Fibroblast of skin of back (primary cell): ENCODE measurements around the gene ATP6V1C2.
"Not testable (repeated sequence)": the region's sequence is repeated elsewhere in the genome, so short reads cannot be mapped to it uniquely, and the experiment has no call there.

Experiments
- DNase-seq: peaks from one replicate; pipeline ENCODE4 v3.0.0-alpha.2; 2013

The ATP6V1C2 gene

DNA sequence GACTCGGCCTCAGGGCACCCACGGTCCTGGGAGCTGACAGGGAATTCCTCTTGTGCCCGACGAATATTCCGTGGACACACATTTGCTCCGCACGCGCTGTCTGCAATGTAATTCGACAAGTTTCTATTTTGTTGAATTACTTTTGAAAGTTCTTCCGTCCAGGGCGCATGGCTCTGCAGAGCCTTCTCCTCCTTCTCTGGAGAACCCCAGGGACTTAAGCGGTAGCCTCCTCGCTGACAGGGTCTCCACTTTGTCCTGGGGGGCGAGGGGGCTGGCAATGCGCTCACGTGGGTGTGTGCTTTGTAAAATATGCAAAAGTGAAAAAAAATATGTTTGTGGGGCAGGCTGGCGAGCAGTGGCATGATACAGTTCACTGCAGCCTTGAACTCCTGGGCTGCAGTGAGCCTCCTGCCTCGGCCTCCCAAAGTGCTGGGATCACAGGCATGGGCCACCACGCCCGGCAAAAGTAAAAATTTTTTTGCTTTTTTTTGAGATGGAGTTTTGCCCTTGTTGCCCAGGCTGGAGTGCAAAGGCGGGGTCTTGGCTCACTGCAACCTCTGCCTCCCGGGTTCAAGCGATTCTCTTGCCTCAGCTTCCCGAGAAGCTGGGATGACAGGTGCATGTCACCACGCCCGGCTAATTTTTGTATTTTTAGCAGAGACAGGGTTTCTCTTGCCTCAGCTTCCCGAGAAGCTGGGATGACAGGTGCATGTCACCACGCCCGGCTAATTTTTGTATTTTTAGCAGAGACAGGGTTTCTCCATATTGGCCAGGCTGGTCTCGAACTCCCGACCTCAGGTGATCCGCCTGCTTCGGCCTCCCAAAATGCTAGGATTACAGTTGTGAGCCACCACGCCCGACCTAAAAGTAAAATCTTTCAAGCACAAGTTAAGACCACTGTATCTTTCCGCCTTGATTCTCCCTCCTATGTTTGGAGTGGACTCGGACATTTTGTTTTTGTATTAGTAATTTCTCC lies 92.0 kb downstream of the ATP6V1C2 start:
- DNase-seq: not testable (repeated sequence)

GRCh38 chr2:10814142-10814541 lies 92.7 kb downstream of the ATP6V1C2 start:
- no peak for DNase-seq

DNA sequence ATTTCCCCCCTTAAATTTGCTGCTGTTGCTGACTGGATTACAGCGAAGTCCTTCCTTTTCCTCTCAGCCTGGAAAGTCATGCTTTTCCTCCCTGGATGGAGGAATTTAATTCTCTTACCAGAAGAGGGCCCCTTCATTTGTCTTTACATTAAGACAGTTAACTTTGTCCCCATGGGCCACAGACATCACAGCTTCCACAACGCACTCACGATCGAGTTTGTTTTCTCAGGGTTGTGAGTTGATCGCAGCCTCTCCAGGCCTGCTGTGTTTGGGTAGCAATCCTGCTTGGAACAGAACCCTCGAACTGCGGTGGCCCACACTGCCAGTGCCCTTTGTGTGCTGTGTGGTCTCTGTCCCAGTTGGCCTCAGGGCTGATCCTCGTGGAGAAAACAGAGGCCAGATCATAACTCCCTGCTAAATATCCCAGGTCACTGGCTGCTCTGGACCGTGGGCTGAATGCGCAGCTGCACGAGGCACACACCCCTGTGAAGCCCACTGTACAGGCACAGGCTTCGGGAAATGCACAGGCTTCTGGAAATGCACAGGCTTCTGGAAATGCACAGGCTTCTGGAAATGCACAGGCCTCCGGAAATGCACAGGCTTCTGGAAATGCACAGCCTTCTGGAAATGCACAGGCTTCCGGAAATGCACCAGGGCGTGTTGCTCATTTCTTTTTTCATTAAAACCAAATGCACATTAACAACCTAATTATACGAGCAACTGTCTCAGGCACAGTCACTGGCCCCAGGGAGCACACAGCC lies 93.3 kb downstream of the ATP6V1C2 start:
- DNase-seq: peak; percentile 22

DNA sequence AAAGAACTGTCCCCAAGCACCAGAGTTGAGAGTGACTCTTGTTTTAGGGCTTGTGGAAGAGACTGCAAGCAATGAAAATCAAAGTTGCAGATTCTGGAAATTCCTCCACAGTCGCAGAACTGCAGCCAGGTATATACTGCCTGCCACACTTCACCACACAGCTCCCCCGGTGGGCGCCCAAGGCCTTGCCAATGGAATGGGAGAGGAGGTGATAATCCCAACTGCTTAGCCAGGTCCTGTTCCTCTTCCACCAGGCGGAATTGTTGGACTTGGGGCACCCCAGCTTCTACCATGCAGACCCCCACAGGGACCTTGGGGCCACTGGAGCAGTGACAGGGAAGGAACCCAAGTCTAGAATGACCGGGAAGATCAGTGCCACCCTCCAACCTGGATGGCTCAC lies 96.0 kb downstream of the ATP6V1C2 start:
- DNase-seq: no peak

GRCh38 chr2:10818305-10818704 lies 96.9 kb downstream of the ATP6V1C2 start:
- DNase-seq: not testable (repeated sequence)

DNA sequence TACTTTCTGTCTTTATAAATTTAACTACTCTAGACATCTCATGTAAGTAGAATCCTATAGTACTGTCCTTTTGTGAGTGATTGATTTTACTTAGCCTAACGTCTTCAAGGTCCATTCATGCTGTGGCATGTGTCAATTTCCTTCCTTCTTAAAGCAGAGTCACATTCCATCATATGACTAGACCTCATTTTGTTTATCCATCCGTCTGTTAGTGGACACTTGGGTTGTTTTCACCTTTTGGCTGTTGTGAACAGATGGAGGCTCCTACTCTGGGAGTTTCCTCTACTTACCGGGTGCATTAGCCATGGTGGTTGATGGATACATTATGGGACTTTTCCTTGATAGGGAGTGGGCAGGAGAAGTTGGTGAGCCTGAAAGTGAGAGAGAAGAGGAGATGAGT lies 97.6 kb downstream of the ATP6V1C2 start:
- no peak for DNase-seq

DNA sequence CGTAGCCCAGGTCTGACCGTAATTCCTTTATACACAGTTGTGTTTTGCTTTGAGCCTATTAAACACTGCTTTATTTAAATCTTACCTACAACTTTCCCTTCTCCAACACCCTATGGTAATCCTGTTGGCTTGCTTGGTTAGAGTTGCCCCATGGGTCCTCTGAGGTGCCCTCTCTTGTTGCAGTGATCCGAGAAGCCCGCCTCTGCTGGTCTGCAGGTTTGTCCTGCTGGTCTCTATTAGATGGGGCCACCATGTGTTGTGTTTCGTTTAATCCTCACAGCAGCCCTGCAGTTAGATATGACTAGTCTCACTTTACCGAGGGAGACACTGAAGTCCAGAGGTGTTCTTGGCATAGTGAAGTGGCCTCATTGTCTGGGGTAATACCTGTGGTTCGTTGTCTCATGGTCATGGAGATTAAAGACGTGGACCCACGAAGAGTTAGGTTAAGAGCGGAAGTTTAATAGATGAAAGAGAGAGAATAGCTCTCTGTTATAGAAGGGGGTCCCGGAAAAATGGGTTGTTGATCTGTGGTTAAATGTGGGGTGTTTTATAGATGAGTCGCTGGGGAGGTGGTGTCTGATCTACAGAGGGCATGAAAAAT lies 98.4 kb downstream of the ATP6V1C2 start:
- DNase-seq: no peak

DNA sequence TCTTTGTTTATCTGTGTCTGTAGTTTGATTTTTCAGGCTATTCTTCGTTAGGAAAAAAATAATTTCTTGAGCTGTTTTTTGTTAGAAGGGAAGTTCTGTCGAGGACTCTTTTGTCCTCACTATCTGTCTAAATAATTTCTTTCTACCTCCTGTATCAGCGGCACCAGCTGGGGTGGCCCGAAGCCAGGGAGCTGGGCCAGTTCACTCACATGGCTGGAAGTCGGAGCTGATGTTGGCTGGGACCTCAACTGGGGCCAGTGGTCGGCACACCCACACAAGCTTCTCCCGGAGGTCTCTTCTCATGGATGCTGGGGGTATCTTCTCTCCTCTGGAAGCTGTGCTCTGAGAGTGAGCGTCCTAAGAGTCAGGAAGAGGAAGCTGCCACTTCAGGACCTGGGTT lies 99.1 kb downstream of the ATP6V1C2 start:
- DNase-seq: no peak

GRCh38 chr2:10820978-10821695 lies 99.7 kb downstream of the ATP6V1C2 start:
- no peak for DNase-seq

DNA sequence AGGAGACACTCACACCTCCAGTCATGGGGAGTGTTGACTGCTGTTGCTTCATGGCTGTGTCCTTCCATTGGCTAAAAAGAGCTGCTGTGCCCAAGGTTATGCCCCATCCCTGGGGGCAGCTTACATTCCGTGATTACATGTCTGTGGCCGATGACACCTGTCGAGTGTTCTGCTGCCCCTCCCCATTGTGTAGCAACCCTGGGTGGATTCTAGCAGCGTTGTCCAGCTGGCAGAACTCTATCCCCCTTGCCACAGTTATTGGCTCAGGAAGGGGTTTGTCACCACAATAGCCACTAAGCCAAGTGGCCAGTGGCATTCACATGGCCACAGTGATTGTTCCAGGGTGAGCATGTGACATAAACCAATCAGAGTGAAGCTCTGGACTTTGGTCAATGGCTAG lies 102.8 kb downstream of the ATP6V1C2 start:
- no peak for DNase-seq

DNA sequence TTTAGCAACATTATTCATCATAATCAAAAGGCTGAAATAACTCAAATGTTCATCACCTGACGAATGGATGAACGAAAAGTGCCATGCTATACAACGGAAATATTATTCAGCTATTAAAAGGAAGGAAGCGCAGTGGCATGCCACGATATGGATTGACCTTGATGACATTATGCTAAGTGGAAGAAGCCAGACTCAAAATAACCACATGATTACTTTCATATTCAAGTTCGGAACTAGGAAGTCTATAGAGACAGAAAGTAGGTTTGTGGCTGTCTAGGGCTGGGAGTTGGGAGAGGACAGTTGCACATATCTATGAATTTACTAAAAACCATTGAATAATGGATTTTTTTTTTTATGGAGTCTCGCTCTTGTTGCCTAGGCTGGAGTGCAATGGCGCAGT lies 104.6 kb downstream of the ATP6V1C2 start:
- DNase-seq: no peak

DNA sequence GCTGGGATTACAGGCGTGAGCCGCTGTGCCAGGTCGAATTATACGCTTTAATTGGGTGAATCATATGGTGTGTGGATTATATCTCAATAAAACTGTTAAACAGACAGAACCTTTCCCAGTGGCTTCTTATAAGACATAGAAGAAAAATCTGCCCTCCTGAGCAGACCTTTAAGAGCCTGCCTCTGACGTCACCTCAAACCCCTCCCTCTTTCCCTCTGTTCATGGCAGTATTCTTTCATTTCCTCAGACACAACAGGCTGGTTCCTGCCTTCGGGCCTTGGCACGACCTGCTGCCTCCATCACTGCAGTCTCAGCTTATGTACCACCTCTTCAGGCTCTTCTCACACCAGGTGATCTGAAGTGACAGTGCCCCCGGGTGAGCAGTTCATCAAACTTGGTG lies 105.2 kb downstream of the ATP6V1C2 start:
- DNase-seq: no peak

DNA sequence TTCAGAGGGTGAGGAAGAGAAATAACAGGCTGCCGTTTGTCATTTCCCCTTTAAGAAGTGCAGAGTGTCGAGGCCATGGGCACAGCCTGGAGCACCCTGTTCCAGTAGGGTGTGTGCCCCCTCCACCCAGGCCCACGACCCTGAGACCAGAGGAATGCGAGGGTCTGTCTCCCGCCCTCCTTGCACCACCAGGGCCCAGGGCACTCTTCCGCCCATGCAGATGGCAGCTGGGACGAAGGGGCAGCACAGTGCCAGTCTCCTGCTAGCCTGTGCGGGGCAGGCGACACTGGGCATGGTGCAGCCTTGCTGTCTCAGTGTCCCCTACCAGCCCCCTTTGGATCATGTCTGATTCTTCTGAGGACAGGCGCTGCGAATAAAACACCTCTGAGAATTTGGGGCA lies 106.9 kb downstream of the ATP6V1C2 start:
- no peak for DNase-seq

- no peak for DNase-seq
Observed at GRCh38 chr2:10829299-10829698, 107.9 kb downstream of the ATP6V1C2 start.

DNA sequence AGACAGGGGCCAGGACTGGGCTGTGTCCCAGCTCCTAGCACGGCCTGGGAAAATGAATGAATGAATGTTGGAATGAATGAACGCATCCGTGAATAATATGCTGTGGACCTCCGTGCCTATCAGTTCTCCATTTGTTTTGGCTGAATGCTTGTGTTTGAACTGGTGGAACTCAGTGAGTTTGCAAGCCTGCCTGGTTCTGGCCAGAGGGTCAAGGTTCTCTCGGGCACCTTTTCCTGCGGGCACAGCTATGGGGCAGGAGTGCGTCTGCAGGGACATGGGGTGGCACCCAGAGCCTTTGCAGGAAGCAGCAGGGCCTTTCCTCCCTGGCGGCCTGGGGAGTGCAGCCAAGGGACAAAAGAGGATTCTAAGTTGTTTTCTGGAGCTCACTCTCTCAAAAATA lies 108.8 kb downstream of the ATP6V1C2 start:
- no peak for DNase-seq

DNA sequence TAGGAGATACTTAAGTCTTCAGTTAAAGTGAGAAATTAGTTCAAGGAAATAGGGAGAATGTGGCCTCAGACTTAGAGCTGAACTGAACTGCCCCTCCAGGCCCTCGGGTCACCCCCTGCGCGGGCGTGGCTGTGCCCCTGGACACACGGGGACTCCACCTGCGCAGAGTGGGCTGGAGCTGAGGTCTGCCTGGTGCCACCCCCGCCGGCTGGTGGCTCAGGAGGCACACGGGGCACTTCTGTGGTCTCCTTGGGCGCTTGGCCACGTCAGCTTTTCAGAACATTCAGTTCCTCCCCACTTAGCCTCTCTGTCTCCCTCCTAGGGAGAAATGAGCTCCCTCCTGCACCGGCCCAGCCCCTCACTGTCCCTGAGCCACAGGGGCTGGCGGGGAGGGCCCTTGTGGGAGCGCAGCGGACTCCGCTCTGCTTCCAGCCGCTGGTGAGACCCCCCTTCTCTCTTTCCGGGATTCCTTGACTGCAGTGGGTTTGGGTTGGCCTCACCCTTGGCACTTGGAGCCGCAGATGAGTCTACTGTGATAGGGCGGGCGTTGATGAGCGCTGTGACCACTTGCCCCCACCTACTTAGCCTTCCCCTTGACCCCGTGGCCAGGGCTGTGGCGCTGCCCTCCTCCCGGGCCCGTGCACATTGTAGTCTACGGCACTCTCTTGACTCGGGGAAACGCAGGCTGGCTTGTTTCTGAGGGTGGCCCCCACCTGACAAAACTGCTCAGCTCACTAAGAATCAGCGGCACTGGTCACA lies 109.4 kb downstream of the ATP6V1C2 start:
- DNase-seq: no peak

DNA sequence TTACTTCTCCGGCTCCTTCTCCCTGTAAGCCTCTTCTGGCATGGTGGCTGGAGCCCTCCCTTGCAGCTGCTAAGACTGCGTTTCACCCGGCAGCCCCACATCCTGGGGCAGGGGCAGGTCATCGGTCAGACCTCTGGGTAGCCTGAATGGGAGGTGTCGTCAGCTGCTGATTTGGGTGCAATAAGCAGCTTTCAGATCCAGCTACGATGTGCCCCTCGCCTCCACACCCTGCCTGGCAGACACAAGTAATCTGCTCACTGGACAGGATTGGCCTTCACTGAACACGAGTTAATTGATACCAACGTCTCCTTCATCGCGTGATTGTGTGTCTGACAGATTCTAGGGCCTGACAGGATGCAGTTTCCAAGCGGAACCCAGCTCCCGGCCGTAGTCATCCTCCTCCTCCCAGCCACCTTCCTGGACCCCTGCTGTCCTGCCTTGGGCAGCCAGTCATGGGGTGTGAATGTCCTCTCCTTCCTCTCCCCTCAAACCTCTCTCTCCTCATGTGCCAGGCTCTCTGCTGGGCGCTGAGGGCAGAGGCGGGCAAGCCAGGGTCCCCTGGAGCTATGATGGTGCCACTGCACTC lies 110.1 kb downstream of the ATP6V1C2 start:
- DNase-seq: no peak

- DNase-seq: peak; percentile 65
Observed at GRCh38 chr2:10832203-10832936, 110.9 kb downstream of the ATP6V1C2 start.

DNA sequence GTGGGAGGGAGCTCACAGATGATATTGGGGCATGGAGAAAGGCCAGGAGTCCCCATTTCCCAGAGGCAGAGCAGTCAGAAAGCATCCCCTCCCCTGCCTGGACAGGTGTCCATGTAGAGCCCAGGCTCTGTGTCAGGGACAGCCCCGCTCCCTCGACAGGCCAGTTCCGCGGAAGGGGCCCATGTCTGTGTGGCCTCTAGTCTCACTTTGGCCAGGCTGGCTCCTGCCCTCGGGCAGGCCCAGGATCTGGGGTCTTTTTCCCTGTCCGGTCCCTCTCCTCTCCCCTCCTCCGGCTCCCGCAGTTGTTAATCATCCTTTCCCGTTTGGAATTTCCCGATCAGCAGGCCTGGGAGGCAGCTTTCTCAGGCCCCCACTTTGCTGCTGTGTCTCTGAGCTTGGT lies 111.6 kb downstream of the ATP6V1C2 start:
- DNase-seq: no peak

DNA sequence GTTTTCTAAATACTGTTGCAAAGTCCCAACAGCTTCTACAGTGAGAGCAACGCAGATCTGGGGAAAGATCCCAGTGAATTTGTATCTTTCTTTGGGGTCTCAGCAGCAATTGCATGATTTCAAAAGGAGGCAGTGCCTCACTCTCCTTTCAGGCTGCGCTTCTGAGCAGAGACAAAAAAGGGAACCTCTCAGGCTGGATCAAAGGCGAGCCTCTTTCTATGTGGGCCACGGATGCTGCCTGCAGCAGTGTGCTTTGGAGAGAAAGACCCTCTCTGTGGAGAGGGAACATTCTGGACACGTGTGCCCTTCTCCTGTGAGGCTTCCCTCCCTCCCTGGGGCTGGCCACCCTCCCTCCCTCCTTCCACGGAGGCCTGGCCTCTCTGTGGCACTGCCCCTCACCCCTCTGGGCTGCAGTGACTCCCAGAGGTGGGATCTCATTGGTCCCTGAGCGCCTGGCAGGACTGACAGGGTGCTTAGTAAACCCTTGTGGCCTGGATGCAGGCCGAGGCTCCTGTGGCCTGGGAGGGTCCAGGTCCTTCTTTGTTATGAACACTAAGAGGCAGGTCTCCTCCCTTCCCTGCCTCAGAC lies 112.7 kb downstream of the ATP6V1C2 start:
- DNase-seq: no peak
